ENCODE data around the gene AGFG2. TPM values are rescaled to one million over a fixed set of nuclear protein-coding genes. Genes with fewer than 3 reads are reported as not detected.

AGFG2 gene
- total RNA-seq, 2 donors from 2014 or later, result 8.5 to 28.9 TPM

GRCh38 chr7:100604028-100604975 is 65.3 kb downstream of the AGFG2 start:
- H3K4me3 ChIP-seq (ENCODE audit: low read length), result peak overlapping the region; percentile 78
- H3K9me3 ChIP-seq (ENCODE audit: control insufficient read depth, low read length), result no peaks in the 10 kb centered on the region
- TF ChIP-seq, protein P1, sequence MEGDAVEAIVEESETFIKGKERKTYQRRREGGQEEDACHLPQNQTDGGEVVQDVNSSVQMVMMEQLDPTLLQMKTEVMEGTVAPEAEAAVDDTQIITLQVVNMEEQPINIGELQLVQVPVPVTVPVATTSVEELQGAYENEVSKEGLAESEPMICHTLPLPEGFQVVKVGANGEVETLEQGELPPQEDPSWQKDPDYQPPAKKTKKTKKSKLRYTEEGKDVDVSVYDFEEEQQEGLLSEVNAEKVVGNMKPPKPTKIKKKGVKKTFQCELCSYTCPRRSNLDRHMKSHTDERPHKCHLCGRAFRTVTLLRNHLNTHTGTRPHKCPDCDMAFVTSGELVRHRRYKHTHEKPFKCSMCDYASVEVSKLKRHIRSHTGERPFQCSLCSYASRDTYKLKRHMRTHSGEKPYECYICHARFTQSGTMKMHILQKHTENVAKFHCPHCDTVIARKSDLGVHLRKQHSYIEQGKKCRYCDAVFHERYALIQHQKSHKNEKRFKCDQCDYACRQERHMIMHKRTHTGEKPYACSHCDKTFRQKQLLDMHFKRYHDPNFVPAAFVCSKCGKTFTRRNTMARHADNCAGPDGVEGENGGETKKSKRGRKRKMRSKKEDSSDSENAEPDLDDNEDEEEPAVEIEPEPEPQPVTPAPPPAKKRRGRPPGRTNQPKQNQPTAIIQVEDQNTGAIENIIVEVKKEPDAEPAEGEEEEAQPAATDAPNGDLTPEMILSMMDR (conservative IDR thresholded peaks at IDR 0.05), result peak; percentile 66
- H3K27me3 ChIP-seq (ENCODE audit: control insufficient read depth, insufficient read depth, low read length, poor library complexity, severe bottlenecking), result peaks cover 18% of the 10 kb centered on the region
- Mint-ChIP-seq H3K27me3 (ENCODE audit: insufficient read depth) (peaks cover 31% of the 10 kb centered on the region), H3K36me3 (ENCODE audit: low read depth) (no peaks in the 10 kb centered on the region), H3K9me3 (no peaks in the 10 kb centered on the region), H3K4me1 (peaks cover 19% of the 10 kb centered on the region), H3K4me3 (peak overlapping the region; percentile 62), H3K27ac (peak overlapping the region; percentile 84)
- DNase-seq, result peak; percentile 93
- H3K36me3 ChIP-seq (ENCODE audit: control insufficient read depth, insufficient read depth, low read length), result no peaks in the 10 kb centered on the region
- WGBS, 2 experiments (ENCODE audit: insufficient coverage in 1 of 2, insufficient read length in 1 of 2), result 1 to 2% methylated on average over 12 to 61 of the region's 70 CpGs
- H3K9ac ChIP-seq (ENCODE audit: extremely low read depth, low read length, poor library complexity, severe bottlenecking), result no peak overlapping the region
- H3K27ac ChIP-seq (ENCODE audit: low read depth, low read length), result no peak overlapping the region
- H3K4me1 ChIP-seq (ENCODE audit: control insufficient read depth, insufficient read depth, low read length), result peaks cover 5% of the 10 kb centered on the region

GRCh38 chr7:100604976-100605911 is 66.2 kb downstream of the AGFG2 start:
- H3K36me3 Mint-ChIP-seq (ENCODE audit: low read depth), result no peaks in the 10 kb centered on the region
- peak; percentile 85 for DNase-seq
- TF ChIP-seq, protein P1 (conservative IDR thresholded peaks at IDR 0.05), result no peak
- H3K4me1 Mint-ChIP-seq, result peaks cover 19% of the 10 kb centered on the region
- peaks cover 28% of the 10 kb centered on the region for H3K27me3 Mint-ChIP-seq (ENCODE audit: insufficient read depth)
- H3K27ac Mint-ChIP-seq, result no peak overlapping the region
- H3K9me3 Mint-ChIP-seq, result no peaks in the 10 kb centered on the region
- Histone ChIP-seq H3K9ac (ENCODE audit: extremely low read depth, low read length, poor library complexity, severe bottlenecking) (no peak overlapping the region), H3K9me3 (ENCODE audit: control insufficient read depth, low read length) (no peaks in the 10 kb centered on the region), H3K4me1 (ENCODE audit: control insufficient read depth, insufficient read depth, low read length) (peaks cover 5% of the 10 kb centered on the region), H3K27me3 (ENCODE audit: control insufficient read depth, insufficient read depth, low read length, poor library complexity, severe bottlenecking) (peaks cover 18% of the 10 kb centered on the region), H3K4me3 (ENCODE audit: low read length) (peak overlapping the region; percentile 78), H3K36me3 (ENCODE audit: control insufficient read depth, insufficient read depth, low read length) (no peaks in the 10 kb centered on the region), H3K27ac (ENCODE audit: low read depth, low read length) (no peak overlapping the region)
- WGBS, 2 experiments (ENCODE audit: insufficient coverage in 1 of 2, insufficient read length in 1 of 2), result 3 to 4% methylated on average over 42 to 68 of the region's 68 CpGs
- peak overlapping the region; percentile 62 for H3K4me3 Mint-ChIP-seq

GRCh38 chr7:100606313-100606712 is 67.3 kb downstream of the AGFG2 start:
- Mint-ChIP-seq H3K27me3 (ENCODE audit: insufficient read depth) (peaks cover 28% of the 10 kb centered on the region), H3K4me1 (peaks cover 21% of the 10 kb centered on the region), H3K36me3 (ENCODE audit: low read depth) (no peaks in the 10 kb centered on the region), H3K9me3 (no peaks in the 10 kb centered on the region), H3K4me3 (peak overlapping the region; percentile 62), H3K27ac (no peak overlapping the region)
- peaks cover 18% of the 10 kb centered on the region for H3K27me3 ChIP-seq (ENCODE audit: control insufficient read depth, insufficient read depth, low read length, poor library complexity, severe bottlenecking)
- TF ChIP-seq, protein P1 (conservative IDR thresholded peaks at IDR 0.05), result no peak
- no peak overlapping the region for H3K27ac ChIP-seq (ENCODE audit: low read depth, low read length)
- peaks cover 5% of the 10 kb centered on the region for H3K4me1 ChIP-seq (ENCODE audit: control insufficient read depth, insufficient read depth, low read length)
- no peak for DNase-seq
- no peaks in the 10 kb centered on the region for H3K36me3 ChIP-seq (ENCODE audit: control insufficient read depth, insufficient read depth, low read length)
- no peaks in the 10 kb centered on the region for H3K9me3 ChIP-seq (ENCODE audit: control insufficient read depth, low read length)
- H3K9ac ChIP-seq (ENCODE audit: extremely low read depth, low read length, poor library complexity, severe bottlenecking), result no peak overlapping the region
- WGBS, 2 experiments (ENCODE audit: insufficient coverage in 1 of 2, insufficient read length in 1 of 2), result 87 to 89% methylated on average over 11 to 12 of the region's 12 CpGs
- H3K4me3 ChIP-seq (ENCODE audit: low read length), result no peak overlapping the region

Measured in endodermal cell (in vitro differentiated cells).